Activated naive CD8-positive, alpha-beta T cell treated with anti-CD3 and anti-CD28 coated beads, Interleukin-2, amount 50 U/mL, for 16 hours (primary cell): ENCODE measurements around the gene ACOXL.

ENCODE experiments used
- DNase-seq: peaks from one replicate; pipeline ENCODE4 v3.0.0-alpha.2; 2020; ENCODE audit warnings: low read depth, low spot score

The ACOXL gene

DNA sequence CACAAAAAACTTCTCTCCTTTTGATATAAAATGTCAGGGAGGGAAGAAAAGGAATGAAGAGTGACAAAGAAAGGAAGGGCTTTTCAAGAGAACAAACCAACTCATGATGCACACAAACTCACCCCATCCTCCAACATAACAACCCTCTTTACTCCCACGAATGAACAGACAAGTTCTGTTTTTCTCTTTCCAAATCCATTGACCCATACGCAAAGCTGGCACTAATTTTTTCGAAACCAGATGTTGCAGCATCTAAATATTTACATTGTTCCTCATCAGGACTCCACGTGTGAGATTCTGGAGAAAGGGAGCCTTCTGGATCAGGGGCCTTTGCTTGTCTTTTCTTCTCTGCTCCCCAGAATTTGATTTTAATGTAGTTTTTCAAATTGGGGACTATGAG, 245.0 kb downstream of the ACOXL start:
- DNase-seq = no peak

DNA sequence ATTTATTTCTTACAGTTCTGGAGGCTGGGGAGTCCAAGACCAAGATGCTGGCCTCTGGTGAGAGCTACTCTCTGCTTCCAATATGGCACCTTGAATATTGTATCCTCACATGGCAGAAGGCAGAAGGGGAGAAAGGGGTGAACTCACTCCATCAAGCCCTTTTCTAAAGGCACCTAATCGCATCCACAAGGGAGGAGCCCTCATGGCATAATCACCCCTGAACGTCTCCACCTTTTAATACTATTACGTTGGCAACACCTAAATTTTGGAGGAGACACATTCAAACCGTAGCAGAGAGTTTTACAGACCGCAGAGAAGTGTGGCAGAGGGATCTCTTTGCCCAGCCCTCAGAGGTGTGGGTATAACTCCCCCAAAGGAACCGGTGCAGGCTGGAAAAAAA, 245.8 kb downstream of the ACOXL start:
- no peak for DNase-seq

GRCh38 chr2:110978756-110979470, 246.5 kb downstream of the ACOXL start:
- no peak for DNase-seq

GRCh38 chr2:110979471-110980338, 247.3 kb downstream of the ACOXL start:
- DNase-seq = no peak

GRCh38 chr2:110980339-110981062, 248.1 kb downstream of the ACOXL start:
- no peak for DNase-seq

- DNase-seq = no peak
Observed at GRCh38 chr2:110983133-110983532, 250.8 kb downstream of the ACOXL start.

GRCh38 chr2:110984694-110985490, 252.5 kb downstream of the ACOXL start:
- no peak for DNase-seq

GRCh38 chr2:110990440-110990839, 258.1 kb downstream of the ACOXL start:
- no peak for DNase-seq

GRCh38 chr2:110991911-110992310, 259.5 kb downstream of the ACOXL start:
- no peak for DNase-seq

DNA sequence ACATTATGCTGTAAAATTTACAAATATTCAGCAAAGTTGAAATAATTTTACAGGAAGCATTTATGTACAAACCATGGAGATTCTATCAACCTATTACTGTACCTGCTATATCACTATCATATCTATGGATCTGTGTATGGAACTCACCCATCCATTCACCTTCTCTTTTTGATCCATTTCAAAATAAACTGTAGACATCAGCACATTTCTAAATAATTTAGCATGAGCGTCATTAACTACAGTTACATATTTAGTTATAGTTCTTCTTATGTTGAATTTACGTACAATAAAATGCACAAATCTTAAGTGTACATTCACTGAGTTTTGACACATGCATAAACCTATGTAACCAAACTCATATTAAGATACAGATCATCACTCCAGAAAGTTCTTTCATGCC, 260.5 kb downstream of the ACOXL start:
- no peak for DNase-seq

DNA sequence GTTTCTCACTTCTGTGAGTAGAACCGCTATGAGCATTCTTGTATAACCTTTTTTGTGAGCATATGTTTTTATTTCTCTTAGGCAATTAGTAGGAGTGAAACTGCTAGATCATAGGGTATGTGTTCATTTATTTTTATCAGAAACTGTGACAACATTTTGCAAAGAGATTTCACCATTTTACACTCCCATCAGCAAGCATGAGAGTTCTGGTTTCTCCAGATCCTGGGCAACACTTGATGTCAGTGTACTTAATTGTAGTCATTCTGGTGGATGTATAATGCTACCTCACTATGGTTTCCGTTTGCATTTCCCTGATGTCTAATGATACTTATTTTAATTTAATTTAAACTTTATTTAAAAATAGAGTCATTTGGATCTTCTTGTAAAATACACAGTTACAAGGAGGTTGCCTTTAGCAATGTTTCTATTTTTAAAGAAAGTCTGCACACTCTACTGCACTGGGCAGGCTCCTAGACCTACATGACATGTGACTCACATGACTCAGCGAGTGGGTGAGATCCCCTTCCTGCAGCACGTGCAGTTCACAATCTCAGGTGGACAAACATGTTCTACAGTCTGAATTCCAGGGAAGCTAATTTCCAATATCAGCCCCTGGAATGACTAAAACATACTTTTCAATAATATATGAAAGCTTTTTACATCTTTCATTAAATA, 261.3 kb downstream of the ACOXL start:
- no peak for DNase-seq

- DNase-seq = no peak
Observed at GRCh38 chr2:110994250-110994961, 262.0 kb downstream of the ACOXL start.

- no peak for DNase-seq
Observed at GRCh38 chr2:110995911-110996310, 263.5 kb downstream of the ACOXL start.

- DNase-seq = no peak
Observed at GRCh38 chr2:110997331-110998045, 265.1 kb downstream of the ACOXL start.

DNA sequence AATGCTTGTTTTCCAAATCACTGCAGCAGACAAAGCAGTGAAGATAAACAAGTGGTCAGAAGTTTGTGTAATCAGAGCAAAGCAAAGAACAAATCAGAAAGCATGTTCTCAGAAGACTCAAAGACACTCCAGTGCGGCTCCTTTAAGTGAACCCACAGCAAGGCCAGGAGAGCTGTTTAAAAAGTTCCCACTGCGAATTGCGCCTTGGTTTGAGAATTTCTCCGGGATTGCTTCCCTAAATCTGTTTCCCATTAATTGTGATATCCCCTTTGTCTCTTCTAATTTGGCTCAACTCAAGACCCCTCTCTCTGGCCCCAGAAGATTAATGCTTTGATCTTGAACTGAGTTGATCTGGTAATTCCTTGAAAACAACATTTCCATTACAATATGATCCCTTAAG, 265.9 kb downstream of the ACOXL start:
- no peak for DNase-seq

GRCh38 chr2:110999626-111000025, 267.3 kb downstream of the ACOXL start:
- DNase-seq = no peak

GRCh38 chr2:111005307-111005706, 272.9 kb downstream of the ACOXL start:
- no peak for DNase-seq

DNA sequence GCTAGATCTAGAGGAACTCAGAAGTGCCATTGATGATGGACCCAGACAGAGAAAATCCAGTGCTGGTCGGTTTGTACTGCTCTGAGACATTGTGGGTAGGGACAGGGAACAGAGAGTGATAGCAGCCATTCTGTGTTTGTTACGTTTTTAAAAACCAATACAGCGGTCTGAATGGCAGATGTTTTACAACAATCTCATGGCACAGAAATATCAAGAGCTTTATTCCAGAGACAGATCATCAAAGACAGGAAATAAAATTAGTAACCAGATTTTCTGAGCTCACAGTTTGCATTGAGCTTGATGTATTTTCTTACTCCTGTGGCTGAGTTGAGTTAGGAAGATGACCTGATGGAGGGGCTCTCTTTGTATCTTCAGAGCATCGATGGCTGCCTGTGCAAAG, 273.4 kb downstream of the ACOXL start:
- no peak for DNase-seq
